ENCODE data around the gene ERAP2. TPM values are rescaled to one million over a fixed set of nuclear protein-coding genes. Genes with fewer than 3 reads are reported as not detected.

Gene ERAP2
- polyA plus RNA-seq, 1 donor from 2014 or later, result not detected

DNA sequence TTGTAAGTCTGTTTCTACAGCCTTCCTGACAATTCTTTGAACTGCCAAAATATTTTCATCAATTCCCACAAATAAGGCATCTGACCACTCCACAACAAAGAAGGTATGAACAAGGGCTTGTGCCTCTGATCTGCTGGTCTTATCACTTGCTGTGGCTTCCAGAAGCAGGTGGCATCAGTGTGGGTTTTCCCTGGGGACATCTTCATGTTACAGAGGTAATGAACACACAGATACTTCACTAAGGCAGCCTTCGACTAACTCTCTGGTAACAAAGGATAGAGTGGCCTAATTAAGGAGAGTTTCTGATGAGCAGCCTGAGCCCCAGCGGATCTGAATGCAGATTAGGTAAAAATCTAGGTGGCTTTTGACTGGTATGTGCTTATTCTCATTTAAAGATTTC lies 15.2 kb upstream of the ERAP2 start:
- Histone ChIP-seq H3K4me3 (ENCODE audit: low read length) (no peak overlapping the region), H4K20me1 (ENCODE audit: insufficient read depth) (no peaks in the 10 kb centered on the region), H3K4me2 (ENCODE audit: low read length) (no peak overlapping the region), H2AFZ (ENCODE audit: low read depth, low read length) (no peak overlapping the region), H3K27ac (ENCODE audit: low read length) (no peak overlapping the region), H3K79me2 (replicated peaks; ENCODE audit: insufficient read depth, low read length) (no peaks in the 10 kb centered on the region), H3K27me3 (ENCODE audit: insufficient read depth, low read depth, low read length) (no peaks in the 10 kb centered on the region), H3K9ac (ENCODE audit: low read length) (no peak overlapping the region), H3F3A (ENCODE audit: insufficient read depth, low read length, poor library complexity, severe bottlenecking) (no peaks in the 10 kb centered on the region), H3K36me3 (ENCODE audit: insufficient read depth, low read length) (no peaks in the 10 kb centered on the region), H3K9me3 (ENCODE audit: low read length) (no peaks in the 10 kb centered on the region), H3K9me2 (ENCODE audit: insufficient read depth, low read length) (no peaks in the 10 kb centered on the region)
- TF ChIP-seq EZH2 (IDR thresholded peaks at IDR 0.05; ENCODE audit: borderline replicate concordance, insufficient read depth, low read length, poor library complexity, severe bottlenecking) (no peak), TAF1 (IDR thresholded peaks at IDR 0.05; ENCODE audit: low read depth) (no peak), MXI1 (conservative IDR thresholded peaks at IDR 0.05; ENCODE audit: poor library complexity, severe bottlenecking) (no peak), POLR2AphosphoS5 (IDR thresholded peaks at IDR 0.05) (no peak), RAD21 (conservative IDR thresholded peaks at IDR 0.05) (no peak), SMC3 (conservative IDR thresholded peaks at IDR 0.05; ENCODE audit: poor library complexity) (no peak), EP300 (conservative IDR thresholded peaks at IDR 0.05; ENCODE audit: poor library complexity, severe bottlenecking) (no peak)
- TF ChIP-seq, protein P1, sequence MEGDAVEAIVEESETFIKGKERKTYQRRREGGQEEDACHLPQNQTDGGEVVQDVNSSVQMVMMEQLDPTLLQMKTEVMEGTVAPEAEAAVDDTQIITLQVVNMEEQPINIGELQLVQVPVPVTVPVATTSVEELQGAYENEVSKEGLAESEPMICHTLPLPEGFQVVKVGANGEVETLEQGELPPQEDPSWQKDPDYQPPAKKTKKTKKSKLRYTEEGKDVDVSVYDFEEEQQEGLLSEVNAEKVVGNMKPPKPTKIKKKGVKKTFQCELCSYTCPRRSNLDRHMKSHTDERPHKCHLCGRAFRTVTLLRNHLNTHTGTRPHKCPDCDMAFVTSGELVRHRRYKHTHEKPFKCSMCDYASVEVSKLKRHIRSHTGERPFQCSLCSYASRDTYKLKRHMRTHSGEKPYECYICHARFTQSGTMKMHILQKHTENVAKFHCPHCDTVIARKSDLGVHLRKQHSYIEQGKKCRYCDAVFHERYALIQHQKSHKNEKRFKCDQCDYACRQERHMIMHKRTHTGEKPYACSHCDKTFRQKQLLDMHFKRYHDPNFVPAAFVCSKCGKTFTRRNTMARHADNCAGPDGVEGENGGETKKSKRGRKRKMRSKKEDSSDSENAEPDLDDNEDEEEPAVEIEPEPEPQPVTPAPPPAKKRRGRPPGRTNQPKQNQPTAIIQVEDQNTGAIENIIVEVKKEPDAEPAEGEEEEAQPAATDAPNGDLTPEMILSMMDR (IDR thresholded peaks at IDR 0.05; ENCODE audit: poor library complexity, severe bottlenecking), result no peak
- TF ChIP-seq, protein P2, sequence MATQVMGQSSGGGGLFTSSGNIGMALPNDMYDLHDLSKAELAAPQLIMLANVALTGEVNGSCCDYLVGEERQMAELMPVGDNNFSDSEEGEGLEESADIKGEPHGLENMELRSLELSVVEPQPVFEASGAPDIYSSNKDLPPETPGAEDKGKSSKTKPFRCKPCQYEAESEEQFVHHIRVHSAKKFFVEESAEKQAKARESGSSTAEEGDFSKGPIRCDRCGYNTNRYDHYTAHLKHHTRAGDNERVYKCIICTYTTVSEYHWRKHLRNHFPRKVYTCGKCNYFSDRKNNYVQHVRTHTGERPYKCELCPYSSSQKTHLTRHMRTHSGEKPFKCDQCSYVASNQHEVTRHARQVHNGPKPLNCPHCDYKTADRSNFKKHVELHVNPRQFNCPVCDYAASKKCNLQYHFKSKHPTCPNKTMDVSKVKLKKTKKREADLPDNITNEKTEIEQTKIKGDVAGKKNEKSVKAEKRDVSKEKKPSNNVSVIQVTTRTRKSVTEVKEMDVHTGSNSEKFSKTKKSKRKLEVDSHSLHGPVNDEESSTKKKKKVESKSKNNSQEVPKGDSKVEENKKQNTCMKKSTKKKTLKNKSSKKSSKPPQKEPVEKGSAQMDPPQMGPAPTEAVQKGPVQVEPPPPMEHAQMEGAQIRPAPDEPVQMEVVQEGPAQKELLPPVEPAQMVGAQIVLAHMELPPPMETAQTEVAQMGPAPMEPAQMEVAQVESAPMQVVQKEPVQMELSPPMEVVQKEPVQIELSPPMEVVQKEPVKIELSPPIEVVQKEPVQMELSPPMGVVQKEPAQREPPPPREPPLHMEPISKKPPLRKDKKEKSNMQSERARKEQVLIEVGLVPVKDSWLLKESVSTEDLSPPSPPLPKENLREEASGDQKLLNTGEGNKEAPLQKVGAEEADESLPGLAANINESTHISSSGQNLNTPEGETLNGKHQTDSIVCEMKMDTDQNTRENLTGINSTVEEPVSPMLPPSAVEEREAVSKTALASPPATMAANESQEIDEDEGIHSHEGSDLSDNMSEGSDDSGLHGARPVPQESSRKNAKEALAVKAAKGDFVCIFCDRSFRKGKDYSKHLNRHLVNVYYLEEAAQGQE (IDR thresholded peaks at IDR 0.05; ENCODE audit: borderline replicate concordance), result no peak

DNA sequence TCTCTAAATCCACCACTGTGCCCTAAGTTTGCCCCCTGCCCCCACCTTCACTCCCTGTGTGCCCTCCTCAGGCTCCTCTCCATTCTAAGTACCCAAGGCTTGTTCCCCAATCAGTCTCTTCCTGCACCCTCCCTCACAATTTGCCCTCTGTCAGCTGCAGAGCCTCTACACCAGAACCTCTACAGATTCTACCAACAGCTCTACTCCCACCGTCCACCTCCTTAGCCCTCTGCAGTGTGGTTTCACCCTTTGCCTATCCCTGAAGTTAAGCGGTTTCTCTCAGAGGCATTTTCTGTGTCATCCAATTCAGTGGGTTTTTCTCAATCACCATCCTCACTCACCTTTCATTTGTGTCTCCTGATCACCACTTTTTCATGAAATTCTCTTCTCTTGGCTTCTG lies 13.2 kb upstream of the ERAP2 start:
- TF ChIP-seq, protein P1 (IDR thresholded peaks at IDR 0.05; ENCODE audit: poor library complexity, severe bottlenecking), result no peak
- TF ChIP-seq EZH2 (IDR thresholded peaks at IDR 0.05; ENCODE audit: borderline replicate concordance, insufficient read depth, low read length, poor library complexity, severe bottlenecking) (no peak), RAD21 (conservative IDR thresholded peaks at IDR 0.05) (no peak), TAF1 (IDR thresholded peaks at IDR 0.05; ENCODE audit: low read depth) (no peak), POLR2AphosphoS5 (IDR thresholded peaks at IDR 0.05) (no peak), SMC3 (conservative IDR thresholded peaks at IDR 0.05; ENCODE audit: poor library complexity) (no peak), MXI1 (conservative IDR thresholded peaks at IDR 0.05; ENCODE audit: poor library complexity, severe bottlenecking) (no peak), EP300 (conservative IDR thresholded peaks at IDR 0.05; ENCODE audit: poor library complexity, severe bottlenecking) (no peak)
- TF ChIP-seq, protein P2 (IDR thresholded peaks at IDR 0.05; ENCODE audit: borderline replicate concordance), result no peak
- Histone ChIP-seq H3K27me3 (ENCODE audit: insufficient read depth, low read depth, low read length) (no peaks in the 10 kb centered on the region), H3K9me3 (ENCODE audit: low read length) (no peaks in the 10 kb centered on the region), H3K4me3 (ENCODE audit: low read length) (no peak overlapping the region), H3K79me2 (replicated peaks; ENCODE audit: insufficient read depth, low read length) (no peaks in the 10 kb centered on the region), H3K36me3 (ENCODE audit: insufficient read depth, low read length) (no peaks in the 10 kb centered on the region), H2AFZ (ENCODE audit: low read depth, low read length) (no peak overlapping the region), H3K9me2 (ENCODE audit: insufficient read depth, low read length) (no peaks in the 10 kb centered on the region), H3K4me2 (ENCODE audit: low read length) (no peak overlapping the region), H3K27ac (ENCODE audit: low read length) (no peak overlapping the region), H3K9ac (ENCODE audit: low read length) (no peak overlapping the region), H4K20me1 (ENCODE audit: insufficient read depth) (no peaks in the 10 kb centered on the region), H3F3A (ENCODE audit: insufficient read depth, low read length, poor library complexity, severe bottlenecking) (no peaks in the 10 kb centered on the region)
